CD4-positive, alpha-beta T cell (primary cell): ENCODE data around the gene PKHD1. TPM values are rescaled to one million over a fixed set of nuclear protein-coding genes. Genes with fewer than 3 reads are reported as not detected.

Experiments
- ATAC-seq: fragments of 200-7000 bp; cut with Tn5 transposase; one replicate; pipeline ENCODE4 v1.10.0; 2022; ENCODE audit warnings: mild to moderate bottlenecking; ENCODE audit not compliant: poor library complexity
- CTCF ChIA-PET: fragments of 350-600 bp; sonication (Branson Sonifier 250); formaldehyde crosslinking; loops from one replicate; lab custom pipeline; 2021; ENCODE audit warnings: antibody characterized with exemption, inconsistent platforms; lab: Charles Lee
- POLR2A ChIA-PET: fragments of 350-600 bp; sonication (Branson Sonifier 250); formaldehyde crosslinking; loops from one replicate; lab custom pipeline; 2021; ENCODE audit warnings: antibody characterized with exemption, inconsistent platforms; lab: Charles Lee
- DNase-seq, 14 experiments: peaks; one replicate each; pipeline ENCODE4 v3.0.0-alpha.2; 2013 to 2020; ENCODE audit warnings: mixed read lengths in 2 of 14
- H3K27ac ChIP-seq, 2 donors: one replicate each; pipeline versions ENCODE4 v1.5.1 to v1.7.0; 2013; ENCODE audit warnings: low read length in 2 of 2, low read depth in 1 of 2, mild to moderate bottlenecking in 1 of 2
- H3K27me3 ChIP-seq, 2 experiments: 1 replicate in 1 of 2; 2 replicates in 1 of 2; pipeline versions ENCODE4 v1.6.1 to v1.7.0; 2013; ENCODE audit warnings: low read length in 2 of 2, control low read depth in 1 of 2, mild to moderate bottlenecking in 1 of 2, moderate library complexity in 1 of 2; ENCODE audit not compliant: insufficient read depth in 2 of 2, control insufficient read depth in 1 of 2
- H3K36me3 ChIP-seq: one replicate; pipeline ENCODE4 v1.6.1; 2013; ENCODE audit warnings: low read length, control low read depth; ENCODE audit not compliant: insufficient read depth
- H3K4me1 ChIP-seq: one replicate; pipeline ENCODE4 v1.6.1; 2013; ENCODE audit warnings: low read length, control low read depth; ENCODE audit not compliant: insufficient read depth
- H3K4me3 ChIP-seq: one replicate; pipeline ENCODE4 v1.5.1; 2013; ENCODE audit warnings: mild to moderate bottlenecking, low read length, moderate library complexity
- H3K9me3 ChIP-seq, 2 experiments: 1 replicate in 1 of 2; 2 replicates in 1 of 2; pipeline versions ENCODE4 v1.6.1 to v1.7.0; 2013; ENCODE audit warnings: low read length in 2 of 2, mild to moderate bottlenecking in 2 of 2, control low read depth in 1 of 2, moderate library complexity in 1 of 2; ENCODE audit not compliant: control insufficient read depth in 1 of 2, insufficient read depth in 1 of 2
- H3K27ac Mint-ChIP-seq: one replicate; pipeline ENCODE4 v1.8.0; 2020; ENCODE audit warnings: mixed read lengths
- H3K27me3 Mint-ChIP-seq: one replicate; pipeline ENCODE4 v1.8.0; 2021; ENCODE audit warnings: mixed read lengths
- H3K36me3 Mint-ChIP-seq: one replicate; pipeline ENCODE4 v1.8.0; 2021; ENCODE audit warnings: low read depth, mixed read lengths
- H3K4me1 Mint-ChIP-seq: one replicate; pipeline ENCODE4 v1.8.0; 2021; ENCODE audit warnings: low read depth, mixed read lengths
- H3K4me3 Mint-ChIP-seq: one replicate; pipeline ENCODE4 v1.8.0; 2020; ENCODE audit warnings: mild to moderate bottlenecking, mixed read lengths
- H3K9me3 Mint-ChIP-seq: one replicate; pipeline ENCODE4 v1.8.0; 2020; ENCODE audit warnings: mixed read lengths
- intact Hi-C, 2 experiments: fragments of 100-400 bp; cut with DNase I in 1 of 2; cut with micrococcal nuclease in 1 of 2; formaldehyde crosslinking; loops; one replicate each; pipeline versions ENCODE4 v1.15.1 to v1.9.0; 2023 to 2025; cut with DNase I, micrococcal nuclease
- total RNA-seq, 174 experiments: library from RNA in 2 of 174; stranded (reverse) in 2 of 174; gene quantifications; one replicate each; pipeline ENCODE4 v1.2.3 and lab custom pipeline; 2021 to 2026
- TF ChIP-seq, protein P1 (sequence below): fragments of 200-600 bp; IDR thresholded peaks from one replicate; pipeline ENCODE4 v1.8.0; 2022; ENCODE audit warnings: antibody characterized with exemption, mild to moderate bottlenecking

The PKHD1 gene
- total RNA-seq, 2 experiments from 2014 or later: 0.03 TPM; not detected in 1

GRCh38 chr6:52135217-52135616 lies 47.8 kb upstream of the PKHD1 start:
- peaks cover 3% of the 10 kb centered on the region for H3K4me1 ChIP-seq
- Mint-ChIP-seq H3K9me3 (no peaks in the 10 kb centered on the region), H3K27me3 (peaks cover 9% of the 10 kb centered on the region), H3K36me3 (no peaks in the 10 kb centered on the region), H3K27ac (no peak overlapping the region), H3K4me1 (no peaks in the 10 kb centered on the region), H3K4me3 (no peak overlapping the region)
- TF ChIP-seq, protein P1, sequence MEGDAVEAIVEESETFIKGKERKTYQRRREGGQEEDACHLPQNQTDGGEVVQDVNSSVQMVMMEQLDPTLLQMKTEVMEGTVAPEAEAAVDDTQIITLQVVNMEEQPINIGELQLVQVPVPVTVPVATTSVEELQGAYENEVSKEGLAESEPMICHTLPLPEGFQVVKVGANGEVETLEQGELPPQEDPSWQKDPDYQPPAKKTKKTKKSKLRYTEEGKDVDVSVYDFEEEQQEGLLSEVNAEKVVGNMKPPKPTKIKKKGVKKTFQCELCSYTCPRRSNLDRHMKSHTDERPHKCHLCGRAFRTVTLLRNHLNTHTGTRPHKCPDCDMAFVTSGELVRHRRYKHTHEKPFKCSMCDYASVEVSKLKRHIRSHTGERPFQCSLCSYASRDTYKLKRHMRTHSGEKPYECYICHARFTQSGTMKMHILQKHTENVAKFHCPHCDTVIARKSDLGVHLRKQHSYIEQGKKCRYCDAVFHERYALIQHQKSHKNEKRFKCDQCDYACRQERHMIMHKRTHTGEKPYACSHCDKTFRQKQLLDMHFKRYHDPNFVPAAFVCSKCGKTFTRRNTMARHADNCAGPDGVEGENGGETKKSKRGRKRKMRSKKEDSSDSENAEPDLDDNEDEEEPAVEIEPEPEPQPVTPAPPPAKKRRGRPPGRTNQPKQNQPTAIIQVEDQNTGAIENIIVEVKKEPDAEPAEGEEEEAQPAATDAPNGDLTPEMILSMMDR: no peak
- no peaks in the 10 kb centered on the region for H3K27me3 ChIP-seq
- H3K4me3 ChIP-seq: no peak overlapping the region
- intact Hi-C loops: no loop called here
- ChIA-PET POLR2A (no interaction called here), CTCF (no interaction called here)
- ATAC-seq (no peak), DNase-seq (no peak)
- no peaks in the 10 kb centered on the region for H3K36me3 ChIP-seq
- H3K9me3 ChIP-seq: no peaks in the 10 kb centered on the region
- H3K27ac ChIP-seq: no peak overlapping the region

GRCh38 chr6:52134011-52134410 lies 46.6 kb upstream of the PKHD1 start:
- H3K36me3 ChIP-seq: no peaks in the 10 kb centered on the region
- CTCF ChIA-PET: no interaction called here
- no peak overlapping the region for H3K27ac ChIP-seq
- peaks cover 3% of the 10 kb centered on the region for H3K4me1 ChIP-seq
- ATAC-seq (no peak), DNase-seq (no peak)
- H3K4me3 ChIP-seq: no peak overlapping the region
- no peak overlapping the region for H3K27ac Mint-ChIP-seq
- POLR2A ChIA-PET: no interaction called here
- no peaks in the 10 kb centered on the region for H3K36me3 Mint-ChIP-seq
- peaks cover 9% of the 10 kb centered on the region for H3K27me3 Mint-ChIP-seq
- H3K9me3 ChIP-seq: no peaks in the 10 kb centered on the region
- no peaks in the 10 kb centered on the region for H3K4me1 Mint-ChIP-seq
- no peaks in the 10 kb centered on the region for H3K9me3 Mint-ChIP-seq
- intact Hi-C loops: no loop called here
- H3K27me3 ChIP-seq: no peaks in the 10 kb centered on the region
- TF ChIP-seq, protein P1: no peak
- no peak overlapping the region for H3K4me3 Mint-ChIP-seq

DNA sequence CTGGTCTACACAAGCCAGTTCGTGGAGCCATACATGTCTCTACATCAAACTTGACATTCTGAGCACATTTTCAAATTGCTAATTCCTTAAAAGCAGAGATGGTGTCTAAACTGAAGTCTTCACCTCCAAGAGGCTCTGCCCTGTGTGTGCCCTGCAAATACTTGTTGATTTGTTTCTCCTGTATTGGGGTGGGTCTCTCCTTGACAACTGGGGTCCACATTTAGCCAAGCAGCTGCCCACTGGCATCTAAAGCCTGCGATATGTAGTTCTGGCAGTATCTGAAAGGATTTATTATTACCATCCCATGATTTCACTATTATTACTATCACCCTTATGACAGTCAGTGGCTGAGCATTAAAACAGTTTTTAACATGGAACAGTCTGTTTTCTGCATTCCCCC lies 45.9 kb upstream of the PKHD1 start:
- ATAC-seq (no peak), DNase-seq (no peak)
- no peak overlapping the region for H3K27ac Mint-ChIP-seq
- peaks cover 15% of the 10 kb centered on the region for H3K27me3 Mint-ChIP-seq
- Histone ChIP-seq H3K9me3 (no peaks in the 10 kb centered on the region), H3K27me3 (peaks cover 0 to 1% of the 10 kb centered on the region in 2 experiments), H3K4me3 (no peak overlapping the region), H3K27ac (no peak overlapping the region), H3K4me1 (peaks cover 3% of the 10 kb centered on the region), H3K36me3 (no peaks in the 10 kb centered on the region)
- H3K4me3 Mint-ChIP-seq: no peak overlapping the region
- intact Hi-C loops: no loop called here
- no peaks in the 10 kb centered on the region for H3K4me1 Mint-ChIP-seq
- TF ChIP-seq, protein P1: no peak
- POLR2A ChIA-PET: no interaction called here
- CTCF ChIA-PET: no interaction called here
- H3K36me3 Mint-ChIP-seq: no peaks in the 10 kb centered on the region
- no peaks in the 10 kb centered on the region for H3K9me3 Mint-ChIP-seq
